ENCODE results near the gene ARHGAP24. TPM values are rescaled to one million over a fixed set of nuclear protein-coding genes. Genes with fewer than 3 reads are reported as not detected.

The ARHGAP24 gene
- total and polyA plus RNA-seq, 2 donors (not counting 3 experiments of a cell fraction or from before 2014, with no cell fraction given) = 52.1 to 79.4 TPM

GRCh38 chr4:85591406-85592098 lies 116.6 kb downstream of the ARHGAP24 start:
- dilution Hi-C loops (cut with MboI; ENCODE audit: extremely low pct_ligation_motif_present, low sequenced_read_pairs) = no loop called here
- TF ChIP-seq POLR2AphosphoS5 (IDR thresholded peaks at IDR 0.05; ENCODE audit: insufficient read depth, low read depth, low read length) = no peak
- TF ChIP-seq MAX (IDR thresholded peaks at IDR 0.05; ENCODE audit: insufficient read depth, insufficient read length) = no peak
- no peak for TF ChIP-seq POLR2A (IDR thresholded peaks at IDR 0.05; ENCODE audit: low read depth, low read length)
- Histone ChIP-seq H4K20me1 (replicated peaks; ENCODE audit: control insufficient read depth, extremely low read depth, insufficient read depth, low read length) (no peaks in the 10 kb centered on the region), H3K4me3 (replicated peaks in 1 of 3; ENCODE audit: insufficient read depth in 1 of 3, low read depth in 1 of 3, low read length in 3 of 3) (no peak overlapping the region), H2AFZ (ENCODE audit: low read depth, low read length) (no peak overlapping the region), H3K9ac (replicated peaks; ENCODE audit: extremely low read depth, insufficient read depth, low read length) (no peak overlapping the region), H3K4me1 (ENCODE audit: control insufficient read depth, extremely low read depth, insufficient read depth, low read length) (no peaks in the 10 kb centered on the region), H3K9me1 (replicated peaks; ENCODE audit: control insufficient read depth, extremely low read depth, insufficient read depth, low read length) (no peaks in the 10 kb centered on the region), H3K4me2 (ENCODE audit: insufficient read depth, low read length) (no peak overlapping the region), H3K27me3 (ENCODE audit: control insufficient read depth in 2 of 2, insufficient read depth in 2 of 2, low read length in 2 of 2) (peaks cover 0 to 6% of the 10 kb centered on the region in 2 experiments), H3K79me2 (ENCODE audit: control insufficient read depth, insufficient read depth, low read length) (no peaks in the 10 kb centered on the region), H3K9me3 (replicated peaks; ENCODE audit: control insufficient read depth, insufficient read depth, low read length) (no peaks in the 10 kb centered on the region), H3K36me3 (ENCODE audit: control insufficient read depth in 2 of 2, extremely low read depth in 1 of 2, insufficient read depth in 2 of 2, low read length in 2 of 2) (no peaks in the 10 kb centered on the region), H3K27ac (ENCODE audit: insufficient read depth, low read depth, low read length) (no peak overlapping the region)
- ChIA-PET CTCF (no interaction called here), POLR2A (no interaction called here)
- FAIRE-seq = no peak
- DNase-seq (ENCODE audit: low read depth, low spot score) = no peak
- intact Hi-C loops (cut with micrococcal nuclease) = no loop called here
- no TSS peak for BruUV-seq (replicated peaks)

- H3K9me3 ChIP-seq (replicated peaks; ENCODE audit: control insufficient read depth, insufficient read depth, low read length) = no peaks in the 10 kb centered on the region
- H3K9ac ChIP-seq (replicated peaks; ENCODE audit: extremely low read depth, insufficient read depth, low read length) = no peak overlapping the region
- H3K27me3 ChIP-seq (ENCODE audit: control insufficient read depth in 2 of 2, insufficient read depth in 2 of 2, low read length in 2 of 2) = peaks cover 2 to 15% of the 10 kb centered on the region in 2 experiments
- intact Hi-C loops (cut with micrococcal nuclease) (no loop called here), dilution Hi-C loops (cut with MboI; ENCODE audit: extremely low pct_ligation_motif_present, low sequenced_read_pairs) (no loop called here)
- H3K9me1 ChIP-seq (replicated peaks; ENCODE audit: control insufficient read depth, extremely low read depth, insufficient read depth, low read length) = no peaks in the 10 kb centered on the region
- H4K20me1 ChIP-seq (replicated peaks; ENCODE audit: control insufficient read depth, extremely low read depth, insufficient read depth, low read length) = no peaks in the 10 kb centered on the region
- no TSS peak for BruUV-seq (replicated peaks)
- no peak overlapping the region for H3K4me3 ChIP-seq (replicated peaks in 1 of 3; ENCODE audit: insufficient read depth in 1 of 3, low read depth in 1 of 3, low read length in 3 of 3)
- no peak overlapping the region for H2AFZ ChIP-seq (ENCODE audit: low read depth, low read length)
- ChIA-PET POLR2A (no interaction called here), CTCF (no interaction called here)
- H3K4me2 ChIP-seq (ENCODE audit: insufficient read depth, low read length) = no peak overlapping the region
- no peaks in the 10 kb centered on the region for H3K36me3 ChIP-seq (ENCODE audit: control insufficient read depth in 2 of 2, extremely low read depth in 1 of 2, insufficient read depth in 2 of 2, low read length in 2 of 2)
- no peaks in the 10 kb centered on the region for H3K4me1 ChIP-seq (ENCODE audit: control insufficient read depth, extremely low read depth, insufficient read depth, low read length)
- no peaks in the 10 kb centered on the region for H3K79me2 ChIP-seq (ENCODE audit: control insufficient read depth, insufficient read depth, low read length)
- TF ChIP-seq MAX (IDR thresholded peaks at IDR 0.05; ENCODE audit: insufficient read depth, insufficient read length) = no peak
- TF ChIP-seq GATA2 (IDR thresholded peaks at IDR 0.05; ENCODE audit: insufficient read depth, insufficient read length, low read depth, low read length) = no peak
- TF ChIP-seq CTCF (IDR thresholded peaks at IDR 0.05; ENCODE audit: extremely low read depth in 1 of 2, insufficient read depth in 1 of 2, low read depth in 1 of 2, low read length in 2 of 2) = no peak
- no peak for TF ChIP-seq POLR2AphosphoS5 (IDR thresholded peaks at IDR 0.05; ENCODE audit: insufficient read depth, low read depth, low read length)
- no peak for TF ChIP-seq MYC (IDR thresholded peaks at IDR 0.05; ENCODE audit: low read depth, low read length)
- TF ChIP-seq JUN (IDR thresholded peaks at IDR 0.05; ENCODE audit: borderline replicate concordance, insufficient read depth, insufficient read length, low read depth) = no peak
- TF ChIP-seq POLR2A (IDR thresholded peaks at IDR 0.05; ENCODE audit: low read depth, low read length) = no peak
- TF ChIP-seq EZH2 (IDR thresholded peaks at IDR 0.05; ENCODE audit: borderline replicate concordance, low read depth, low read length, severe bottlenecking) = no peak
- FAIRE-seq (no peak), DNase-seq (ENCODE audit: low read depth, low spot score) (no peak)
- H3K27ac ChIP-seq (ENCODE audit: insufficient read depth, low read depth, low read length) = no peak overlapping the region
These were observed 120.3 kb downstream of the ARHGAP24 start for GRCh38 chr4:85595098-85595775.

Data from endothelial cell of umbilical vein (primary cell).